ENCODE data around the gene CCDC121.

GRCh38 chr2:27582695-27583389 lies 46.0 kb downstream of the CCDC121 start, which contains the start of gene ZNF512:
- TF ChIP-seq POLR2A (IDR thresholded peaks at IDR 0.05; ENCODE audit: low read length): peak; percentile 85
- TF ChIP-seq GATA1 (IDR thresholded peaks at IDR 0.05; ENCODE audit: low read depth, low read length): no peak
